H1 (cell line): ENCODE data around the gene DNAJC17. TPM values are rescaled to one million over a fixed set of nuclear protein-coding genes. Genes with fewer than 3 reads are reported as not detected.

Experiments
- CTCF ChIA-PET: fragments of 300-600 bp; sonication (Branson Sonifier 250); formaldehyde crosslinking; loops from one replicate; lab custom pipeline; 2021; ENCODE audit not compliant: partially characterized antibody; lab: Charles Lee
- POLR2A ChIA-PET: fragments of 300-600 bp; sonication (Branson Sonifier 250); formaldehyde crosslinking; loops from one replicate; lab custom pipeline; 2021; ENCODE audit warnings: inconsistent platforms; ENCODE audit not compliant: partially characterized antibody; lab: Charles Lee
- DNase-seq, 2 experiments: peaks; one replicate each; pipeline versions ENCODE4 v3.0.0 to v3.0.0-alpha.2; 2010 to 2022; ENCODE audit warnings: low spot score in 2 of 2, low read depth in 1 of 2, mixed read lengths in 1 of 2
- FAIRE-seq: peaks from 2 replicates; lab custom pipeline; 2011; peaks lifted over from hg19 to GRCh38; lab: Jason Lieb, UNC
- H2AFZ ChIP-seq: 2 replicates; pipeline ENCODE4 v1.8.1; 2012; ENCODE audit warnings: low read length, inconsistent platforms
- H2AK5ac ChIP-seq: 2 replicates; pipeline ENCODE4 v1.6.1; 2013; ENCODE audit warnings: low read depth, low read length
- H2BK120ac ChIP-seq: replicated peaks from 2 replicates; pipeline ENCODE3; 2013; ENCODE audit warnings: low read depth, low read length, inconsistent platforms
- H2BK12ac ChIP-seq: 2 replicates; pipeline ENCODE4 v1.6.1; 2013; ENCODE audit warnings: low read depth, low read length
- H2BK15ac ChIP-seq: 2 replicates; pipeline ENCODE4 v1.6.1; 2013; ENCODE audit warnings: low read length
- H2BK20ac ChIP-seq: 2 replicates; pipeline ENCODE4 v1.6.1; 2013; ENCODE audit warnings: low read length
- H2BK5ac ChIP-seq: 2 replicates; pipeline ENCODE4 v1.6.1; 2013; ENCODE audit warnings: low read depth, low read length
- H3K14ac ChIP-seq: 2 replicates; pipeline ENCODE4 v1.6.1; 2013; ENCODE audit warnings: inconsistent platforms; ENCODE audit not compliant: insufficient read length
- H3K18ac ChIP-seq: 2 replicates; pipeline ENCODE4 v1.6.1; 2013; ENCODE audit warnings: low read length; ENCODE audit errors: extremely low read depth
- H3K23ac ChIP-seq: 2 replicates; pipeline ENCODE4 v1.6.1; 2013; ENCODE audit warnings: inconsistent platforms; ENCODE audit not compliant: insufficient read length
- H3K23me2 ChIP-seq: 2 replicates; pipeline ENCODE4 v1.6.1; 2013; ENCODE audit warnings: low read depth, low read length
- H3K27ac ChIP-seq: 2 replicates; pipeline ENCODE4 v1.6.1; 2011; ENCODE audit warnings: low read depth, low read length, inconsistent platforms
- H3K27me3 ChIP-seq, 4 experiments: replicated peaks in 1 of 4; 1 replicate in 1 of 4; 2 replicates in 3 of 4; pipeline versions ENCODE4 v1.6.1 to v1.8.1; 2011 to 2013; ENCODE audit warnings: low read length in 3 of 4, mild to moderate bottlenecking in 3 of 4, inconsistent platforms in 2 of 4, mixed read lengths in 2 of 4, moderate library complexity in 1 of 4; ENCODE audit not compliant: control insufficient read depth in 3 of 4, insufficient read depth in 3 of 4; ENCODE audit errors: extremely low read depth in 1 of 4
- H3K36me3 ChIP-seq, 4 experiments: 2 replicates each; pipeline versions ENCODE4 v1.6.1 to v1.8.1; 2011 to 2013; ENCODE audit warnings: mild to moderate bottlenecking in 4 of 4, low read length in 3 of 4, moderate library complexity in 2 of 4, control low read depth in 1 of 4, inconsistent platforms in 1 of 4; ENCODE audit not compliant: insufficient read depth in 4 of 4, control insufficient read depth in 2 of 4
- H3K4ac ChIP-seq: replicated peaks from 2 replicates; pipeline ENCODE3; 2013; ENCODE audit warnings: low read length, low read depth, mixed read lengths, inconsistent platforms; ENCODE audit not compliant: insufficient read length
- H3K4me1 ChIP-seq, 4 experiments: replicated peaks in 1 of 4; 1 replicate in 1 of 4; 2 replicates in 3 of 4; pipeline versions ENCODE4 v1.6.1 to v1.8.1; 2011 to 2013; ENCODE audit warnings: low read length in 3 of 4, inconsistent platforms in 2 of 4, mixed read lengths in 1 of 4; ENCODE audit not compliant: insufficient read depth in 4 of 4, control insufficient read depth in 3 of 4
- H3K4me2 ChIP-seq, 2 experiments: 2 replicates each; pipeline versions ENCODE4 v1.6.1 to v1.8.1; 2011 to 2013; ENCODE audit warnings: low read depth in 2 of 2, low read length in 2 of 2, control low read depth in 1 of 2, inconsistent platforms in 1 of 2, mild to moderate bottlenecking in 1 of 2; ENCODE audit not compliant: insufficient read depth in 1 of 2
- H3K4me3 ChIP-seq, 4 experiments: fragments of 200-600, 300-600 bp in 1 of 4; sonication (generic), shearing (Covaris generic), sonication (Bioruptor Twin) in 1 of 4; 2 replicates each; pipeline versions ENCODE4 v1.5.1 to v1.8.1; 2011 to 2016; ENCODE audit warnings: low read length in 4 of 4, low read depth in 3 of 4, control low read depth in 2 of 4, inconsistent platforms in 2 of 4, mild to moderate bottlenecking in 2 of 4, mixed read lengths in 1 of 4, moderate library complexity in 1 of 4; ENCODE audit not compliant: insufficient read depth in 2 of 4; ENCODE audit errors: extremely low read depth in 1 of 4
- H3K56ac ChIP-seq: replicated peaks from 2 replicates; pipeline ENCODE3; 2013; ENCODE audit warnings: low read depth, mild to moderate bottlenecking, mixed read lengths, low read length, inconsistent platforms; ENCODE audit not compliant: insufficient read length
- H3K79me1 ChIP-seq: 2 replicates; pipeline ENCODE4 v1.6.1; 2013; ENCODE audit warnings: low read depth, low read length, control low read depth
- H3K79me2 ChIP-seq, 2 experiments: 2 replicates each; pipeline versions ENCODE4 v1.6.1 to v1.8.1; 2012 to 2013; ENCODE audit warnings: low read length in 2 of 2, mild to moderate bottlenecking in 2 of 2, inconsistent platforms in 1 of 2; ENCODE audit not compliant: insufficient read depth in 2 of 2, control insufficient read depth in 1 of 2
- H3K9ac ChIP-seq, 4 experiments: replicated peaks in 1 of 4; 1 replicate in 1 of 4; 2 replicates in 3 of 4; pipeline versions ENCODE4 v1.6.1 to v1.8.1; 2011 to 2013; ENCODE audit warnings: low read depth in 3 of 4, low read length in 3 of 4, control low read depth in 2 of 4, mild to moderate bottlenecking in 2 of 4, moderate library complexity in 2 of 4, inconsistent platforms in 1 of 4; ENCODE audit errors: extremely low read depth in 1 of 4
- H3K9me3 ChIP-seq, 2 experiments: 2 replicates each; pipeline versions ENCODE4 v1.6.1 to v1.8.1; 2012 to 2013; ENCODE audit warnings: mild to moderate bottlenecking in 2 of 2, moderate library complexity in 2 of 2, control low read depth in 1 of 2, inconsistent platforms in 1 of 2, low read depth in 1 of 2, low read length in 1 of 2, mixed read lengths in 1 of 2; ENCODE audit not compliant: insufficient read depth in 2 of 2
- H4K20me1 ChIP-seq, 2 experiments: replicated peaks in 1 of 2; 2 replicates each; pipeline versions ENCODE3 to v1.8.1; 2011 to 2013; ENCODE audit warnings: inconsistent platforms in 2 of 2, low read length in 2 of 2, mild to moderate bottlenecking in 1 of 2; ENCODE audit not compliant: insufficient read depth in 2 of 2, control insufficient read depth in 1 of 2
- H4K5ac ChIP-seq: 2 replicates; pipeline ENCODE4 v1.6.1; 2013; ENCODE audit warnings: low read length, low read depth, mixed read lengths, inconsistent platforms; ENCODE audit not compliant: insufficient read length
- H4K8ac ChIP-seq: 2 replicates; pipeline ENCODE4 v1.8.0; 2013; ENCODE audit warnings: mild to moderate bottlenecking, moderate library complexity, low read length, inconsistent platforms; ENCODE audit not compliant: insufficient read depth; ENCODE audit errors: extremely low read depth
- H4K91ac ChIP-seq: replicated peaks from 2 replicates; pipeline ENCODE3; 2013; ENCODE audit warnings: low read length, mixed read lengths, inconsistent platforms; ENCODE audit not compliant: insufficient read length
- ASH2L ChIP-seq: fragments of 200-600, 300-600 bp; sonication (generic); IDR thresholded peaks from one replicate; pipeline ENCODE4 v1.7.1; 2017; ENCODE audit warnings: low read length
- ATF3 ChIP-seq: IDR thresholded peaks from 2 replicates; pipeline ENCODE4 v1.6.1; 2011; ENCODE audit warnings: low read depth, mild to moderate bottlenecking, low read length; ENCODE audit not compliant: insufficient read depth
- BRCA1 ChIP-seq: IDR thresholded peaks from 2 replicates; pipeline ENCODE4 v1.6.1; 2012; ENCODE audit warnings: low read depth, low read length, improper control_type of control experiment
- CEBPB ChIP-seq: IDR thresholded peaks from 2 replicates; pipeline ENCODE4 v1.6.1; 2012; ENCODE audit warnings: low read depth, low read length
- CHD1 ChIP-seq: IDR thresholded peaks from 2 replicates; pipeline ENCODE4 v1.6.1; 2012; ENCODE audit warnings: low read depth, low read length, improper control_type of control experiment
- RNF2 ChIP-seq: fragments of 200-900, 300-1000 bp; sonication (generic); IDR thresholded peaks from 2 replicates; pipeline ENCODE4 v1.7.1; 2016; ENCODE audit warnings: borderline replicate concordance, low read depth, mild to moderate bottlenecking, antibody characterized with exemption, low read length; ENCODE audit not compliant: poor library complexity, severe bottlenecking; ENCODE audit errors: missing control alignments
- SAP30 ChIP-seq: fragments of 300-600 bp; sonication (generic); IDR thresholded peaks from 2 replicates; pipeline ENCODE4 v1.7.1; 2012; ENCODE audit warnings: low read length, moderate library complexity, mild to moderate bottlenecking, inconsistent platforms; ENCODE audit not compliant: insufficient read depth, insufficient replicate concordance
- SUZ12 ChIP-seq: fragments of 200-600 bp; sonication (generic); IDR thresholded peaks from 2 replicates; pipeline ENCODE4 v1.6.1; 2012; ENCODE audit warnings: mild to moderate bottlenecking, inconsistent platforms, low read length, moderate library complexity, mixed read lengths
- TAF1 ChIP-seq: IDR thresholded peaks from 2 replicates; pipeline ENCODE4 v1.6.1; 2011; ENCODE audit warnings: mild to moderate bottlenecking, low read depth, low read length
- WGBS, 2 experiments: shearing (Covaris generic) in 1 of 2; methylation state at CpG; one replicate each; pipeline versions ENCODE4 v1.1.6 to v1.1.7; 2013 to 2015; ENCODE audit warnings: low lambda C conversion rate in 2 of 2, mixed read lengths in 2 of 2, inconsistent platforms in 1 of 2, low coverage in 1 of 2, missing lambda C conversion rate in 1 of 2; ENCODE audit not compliant: insufficient replicate concordance in 2 of 2, insufficient coverage in 1 of 2, insufficient read length in 1 of 2; ENCODE audit errors: extremely low coverage in 1 of 2, missing lambda C conversion rate in 1 of 2; 5-methylcytosine and 5-hydroxymethylcytosine counted together
- polyA plus RNA-seq, 7 experiments: library from polyadenylated mRNA; depleted of rRNA in 3 of 7; stranded (reverse) in 5 of 7; unstranded in 2 of 7; fragments of >200 nt in 5 of 7; fragments of 200-250 nt in 2 of 7; gene quantifications; 1 replicate in 5 of 7; 2 replicates in 1 of 7; 4 replicates in 1 of 7; pipeline versions ENCODE4 v1.2.1 to v1.2.3, GENCODE V29; 2011 to 2013; ENCODE audit warnings: missing spikeins in 2 of 7, mixed read lengths in 2 of 7
- total RNA-seq: library from RNA; stranded (reverse); fragmentation: NEBNext Ultra II Directional; extraction: Animal tissue kit (Norgen Biotek cat#: 25700); gene quantifications from 2 replicates; pipeline ENCODE4 v1.2.1, GENCODE V29; 2021
- TF ChIP-seq, protein P1 (sequence below): IDR thresholded peaks from 2 replicates; pipeline ENCODE4 v1.6.1; 2012; ENCODE audit warnings: low read length, inconsistent platforms
- TF ChIP-seq, protein P2 (sequence below): IDR thresholded peaks from 2 replicates; pipeline ENCODE4 v1.6.1; 2011; ENCODE audit warnings: low read length, improper control_type of control experiment

The DNAJC17 gene
- total and polyA plus RNA-seq, 2 of the 8 experiments (the other 6 are each of a cell fraction or from before 2014, with no cell fraction given) = 39.5 to 45.4 TPM

GRCh38 chr15:40836020-40836419, 28.7 kb upstream of the DNAJC17 start:
- Histone ChIP-seq H4K5ac (no peak overlapping the region), H3K27me3 (no peaks in the 10 kb centered on the region), H3K23ac (no peak overlapping the region), H2BK20ac (no peak overlapping the region), H2BK12ac (no peak overlapping the region), H3K9me3 (no peaks in the 10 kb centered on the region), H3K14ac (no peak overlapping the region), H4K91ac (no peak overlapping the region), H3K27ac (no peak overlapping the region), H2BK120ac (no peak overlapping the region), H3K18ac (no peak overlapping the region), H3K56ac (no peak overlapping the region), H3K36me3 (no peaks in the 10 kb centered on the region), H2BK15ac (no peak overlapping the region), H2AK5ac (no peak overlapping the region), H3K4me2 (no peak overlapping the region), H4K8ac (no peak overlapping the region), H3K23me2 (no peaks in the 10 kb centered on the region), H3K4me3 (no peak overlapping the region), H3K79me2 (no peaks in the 10 kb centered on the region), H3K9ac (no peak overlapping the region), H2AFZ (no peak overlapping the region), H3K4me1 (no peaks in the 10 kb centered on the region), H3K79me1 (no peaks in the 10 kb centered on the region), H2BK5ac (no peak overlapping the region), H3K4ac (no peak overlapping the region), H4K20me1 (no peaks in the 10 kb centered on the region)
- CTCF ChIA-PET = no interaction called here
- DNase-seq (no peak), FAIRE-seq (no peak)
- POLR2A ChIA-PET = no interaction called here
- WGBS, 2 experiments = 80% methylated on average over 1 of the region's 1 CpG; no CpG with 5 or more reads in 1 of the 2 experiments
- no peak for TF ChIP-seq BRCA1
- TF ChIP-seq CEBPB = no peak
- TF ChIP-seq TAF1 = no peak
- TF ChIP-seq ASH2L = no peak
- TF ChIP-seq, protein P1, sequence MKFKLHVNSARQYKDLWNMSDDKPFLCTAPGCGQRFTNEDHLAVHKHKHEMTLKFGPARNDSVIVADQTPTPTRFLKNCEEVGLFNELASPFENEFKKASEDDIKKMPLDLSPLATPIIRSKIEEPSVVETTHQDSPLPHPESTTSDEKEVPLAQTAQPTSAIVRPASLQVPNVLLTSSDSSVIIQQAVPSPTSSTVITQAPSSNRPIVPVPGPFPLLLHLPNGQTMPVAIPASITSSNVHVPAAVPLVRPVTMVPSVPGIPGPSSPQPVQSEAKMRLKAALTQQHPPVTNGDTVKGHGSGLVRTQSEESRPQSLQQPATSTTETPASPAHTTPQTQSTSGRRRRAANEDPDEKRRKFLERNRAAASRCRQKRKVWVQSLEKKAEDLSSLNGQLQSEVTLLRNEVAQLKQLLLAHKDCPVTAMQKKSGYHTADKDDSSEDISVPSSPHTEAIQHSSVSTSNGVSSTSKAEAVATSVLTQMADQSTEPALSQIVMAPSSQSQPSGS = no peak
- no peak for TF ChIP-seq RNF2
- TF ChIP-seq, protein P2, sequence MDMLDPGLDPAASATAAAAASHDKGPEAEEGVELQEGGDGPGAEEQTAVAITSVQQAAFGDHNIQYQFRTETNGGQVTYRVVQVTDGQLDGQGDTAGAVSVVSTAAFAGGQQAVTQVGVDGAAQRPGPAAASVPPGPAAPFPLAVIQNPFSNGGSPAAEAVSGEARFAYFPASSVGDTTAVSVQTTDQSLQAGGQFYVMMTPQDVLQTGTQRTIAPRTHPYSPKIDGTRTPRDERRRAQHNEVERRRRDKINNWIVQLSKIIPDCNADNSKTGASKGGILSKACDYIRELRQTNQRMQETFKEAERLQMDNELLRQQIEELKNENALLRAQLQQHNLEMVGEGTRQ = no peak
- no peak for TF ChIP-seq ATF3
- no peak for TF ChIP-seq SAP30
- TF ChIP-seq SUZ12 = no peak
- no peak for TF ChIP-seq CHD1
